Left lung (tissue), 10 donors: ENCODE data around the gene RAET1G. TPM values are rescaled to one million over a fixed set of nuclear protein-coding genes. Genes with fewer than 3 reads are reported as not detected.

Experiments used
- ATAC-seq: fragments of 200-7000 bp; cut with Tn5 transposase; one replicate; pipeline ENCODE4 v1.9.1; 2020; ENCODE audit warnings: moderate library complexity
- DNase-seq, 4 donors: peaks; one replicate each; pipeline ENCODE4 v3.0.0-alpha.2; 2013 to 2020
- H3K27ac ChIP-seq, 2 donors: fragments of 200-600 bp; sonication (generic) in 1 of 2; one replicate each; pipeline versions ENCODE4 v1.5.0 to v1.8.0; 2020 to 2021
- H3K27me3 ChIP-seq, 2 donors: fragments of 200-600 bp; sonication (generic) in 1 of 2; one replicate each; pipeline versions ENCODE4 v1.5.0 to v1.8.0; 2020 to 2021
- H3K36me3 ChIP-seq, 2 donors: fragments of 200-600 bp; sonication (generic) in 1 of 2; one replicate each; pipeline versions ENCODE4 v1.5.0 to v1.8.0; 2020 to 2021
- H3K4me1 ChIP-seq, 2 donors: fragments of 200-600 bp; one replicate each; pipeline ENCODE4 v1.8.0; 2021
- H3K4me3 ChIP-seq, 2 donors: fragments of 200-600 bp; sonication (generic) in 1 of 2; one replicate each; pipeline versions ENCODE4 v1.5.0 to v1.8.0; 2020 to 2021; ENCODE audit warnings: mild to moderate bottlenecking in 1 of 2
- H3K9me3 ChIP-seq, 2 donors: fragments of 200-600 bp; sonication (generic) in 1 of 2; one replicate each; pipeline versions ENCODE4 v1.5.0 to v1.8.0; 2020 to 2021
- intact Hi-C, 2 donors: fragments of 100-400 bp; cut with DNase I; formaldehyde crosslinking; loops; one replicate each; pipeline versions ENCODE4 v1.11.2 to v1.14.2; 2022
- polyA plus RNA-seq, 6 donors: library from polyadenylated mRNA; unstranded; fragments of 120-200 nt; gene quantifications; one replicate each; pipeline ENCODE4 v1.2.1, GENCODE V29; 2013; ENCODE audit not compliant: insufficient read length in 6 of 6
- total RNA-seq, 2 donors: library from RNA; stranded (reverse); fragmentation: NEBNext Ultra II Directional; extraction: Animal tissue kit (Norgen Biotek cat#: 25700); gene quantifications; one replicate each; pipeline ENCODE4 v1.2.1, GENCODE V29; 2021
- TF ChIP-seq, protein P1 (sequence below), 2 donors: fragments of 200-600 bp; sonication (generic) in 1 of 2; IDR thresholded peaks; one replicate each; pipeline versions ENCODE4 v1.5.0 to v1.8.0; 2021; ENCODE audit warnings: antibody characterized with exemption in 2 of 2
- donor health status: DM: no; HTN: yes; CAD: no.
- donor health status: DM: no; HTN: no; CAD: no.

Gene RAET1G
- total and polyA plus RNA-seq, 8 donors: 0.76 to 2.8 (median 1.6) TPM

DNA sequence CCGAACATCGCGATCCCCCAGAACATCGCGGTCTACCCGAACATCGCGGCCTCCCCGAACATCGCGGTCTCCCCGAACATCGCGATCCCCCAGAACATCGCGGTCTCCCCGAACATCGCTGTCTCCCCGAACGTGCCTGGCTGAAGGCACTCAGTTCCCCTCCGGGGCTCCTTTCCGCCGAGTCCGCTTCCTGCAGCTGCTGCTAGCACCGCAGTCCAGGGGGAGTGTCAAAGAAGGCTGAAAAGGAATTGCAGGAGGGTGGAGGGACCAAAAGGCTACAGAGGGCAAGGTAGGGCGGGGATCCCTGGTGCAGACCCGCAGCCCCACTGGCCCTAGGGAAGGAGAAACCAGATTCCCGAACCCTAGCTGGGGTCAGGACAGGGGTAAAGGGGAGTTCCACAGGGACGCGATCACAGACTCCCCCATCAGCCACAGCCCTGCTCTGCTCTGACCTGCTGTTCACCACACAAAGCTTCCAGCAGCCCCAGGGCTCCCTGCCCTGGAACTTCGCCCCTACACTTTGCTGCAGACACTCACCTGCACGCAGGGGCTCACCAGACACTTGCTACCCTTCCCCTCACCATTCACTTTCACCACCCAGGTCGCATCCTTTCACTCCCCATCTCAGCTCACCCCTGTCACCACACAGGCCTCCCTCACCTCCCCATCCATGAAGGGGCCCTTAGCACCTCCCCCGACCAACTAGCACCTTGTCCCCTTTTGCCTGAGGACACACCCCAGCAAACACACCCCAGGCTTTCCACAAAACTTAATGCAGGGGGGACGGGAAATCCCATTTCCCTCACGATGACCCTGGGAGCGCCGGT is 42.5 kb upstream of the RAET1G start:
- H3K4me3 ChIP-seq: peak overlapping the region in 1 of 2 donors; percentile 50
- no peaks in the 10 kb centered on the region for H3K36me3 ChIP-seq
- DNase-seq (peak in 1 of 4 donors; percentile 37), ATAC-seq (no peak)
- peaks cover 3 to 16% of the 10 kb centered on the region in 2 donors for H3K4me1 ChIP-seq
- no peak overlapping the region for H3K27ac ChIP-seq
- intact Hi-C loops: no loop called here
- peaks cover 27 to 92% of the 10 kb centered on the region in 2 donors for H3K27me3 ChIP-seq
- TF ChIP-seq, protein P1, sequence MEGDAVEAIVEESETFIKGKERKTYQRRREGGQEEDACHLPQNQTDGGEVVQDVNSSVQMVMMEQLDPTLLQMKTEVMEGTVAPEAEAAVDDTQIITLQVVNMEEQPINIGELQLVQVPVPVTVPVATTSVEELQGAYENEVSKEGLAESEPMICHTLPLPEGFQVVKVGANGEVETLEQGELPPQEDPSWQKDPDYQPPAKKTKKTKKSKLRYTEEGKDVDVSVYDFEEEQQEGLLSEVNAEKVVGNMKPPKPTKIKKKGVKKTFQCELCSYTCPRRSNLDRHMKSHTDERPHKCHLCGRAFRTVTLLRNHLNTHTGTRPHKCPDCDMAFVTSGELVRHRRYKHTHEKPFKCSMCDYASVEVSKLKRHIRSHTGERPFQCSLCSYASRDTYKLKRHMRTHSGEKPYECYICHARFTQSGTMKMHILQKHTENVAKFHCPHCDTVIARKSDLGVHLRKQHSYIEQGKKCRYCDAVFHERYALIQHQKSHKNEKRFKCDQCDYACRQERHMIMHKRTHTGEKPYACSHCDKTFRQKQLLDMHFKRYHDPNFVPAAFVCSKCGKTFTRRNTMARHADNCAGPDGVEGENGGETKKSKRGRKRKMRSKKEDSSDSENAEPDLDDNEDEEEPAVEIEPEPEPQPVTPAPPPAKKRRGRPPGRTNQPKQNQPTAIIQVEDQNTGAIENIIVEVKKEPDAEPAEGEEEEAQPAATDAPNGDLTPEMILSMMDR (IDR thresholded peaks at IDR 0.05): no peak
- H3K9me3 ChIP-seq: no peaks in the 10 kb centered on the region

DNA sequence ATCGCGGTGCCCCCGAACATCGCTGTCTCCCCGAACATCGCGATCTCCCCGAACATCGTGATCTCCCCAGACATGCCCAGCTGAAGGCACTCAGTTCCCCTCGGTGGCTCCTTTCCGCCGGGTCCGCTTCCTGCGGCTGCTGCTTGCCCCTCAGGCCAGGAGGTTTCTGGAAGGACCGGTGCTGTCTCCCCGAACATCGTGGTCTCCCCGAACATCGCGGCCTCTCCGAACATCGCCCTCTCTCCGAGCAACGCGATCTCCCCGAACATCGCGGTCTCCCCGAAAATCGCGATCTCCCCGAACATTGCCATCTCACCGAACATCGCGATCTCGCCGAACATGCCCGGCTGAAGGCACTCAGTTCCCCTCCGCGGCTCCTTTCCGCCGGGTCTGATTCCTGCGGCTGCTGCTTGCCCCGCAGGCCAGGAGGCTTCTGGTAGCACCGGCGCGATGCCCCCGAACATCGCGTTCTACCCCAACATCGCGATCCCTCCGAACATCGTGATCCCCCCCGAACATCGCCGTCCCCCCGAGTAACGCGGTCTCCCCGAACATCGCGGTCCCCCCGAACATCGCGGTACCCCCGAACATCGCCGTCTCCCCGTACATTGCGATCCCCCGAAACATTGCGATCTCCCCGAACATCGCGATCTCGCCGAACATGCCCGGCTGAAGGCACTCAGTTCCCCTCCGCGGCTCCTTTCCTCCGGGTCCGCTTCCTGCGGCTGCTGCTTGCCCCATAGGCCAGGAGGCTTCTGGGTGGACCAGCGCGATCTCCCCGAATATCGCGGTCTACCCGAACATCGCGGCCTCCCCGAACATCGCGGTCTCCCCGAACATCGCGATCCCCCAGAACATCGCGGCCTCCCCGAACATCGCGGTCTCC is 41.6 kb upstream of the RAET1G start:
- peak in 1 of 4 donors; percentile 42 for DNase-seq
- no peak overlapping the region for H3K27ac ChIP-seq
- peaks cover 27 to 94% of the 10 kb centered on the region in 2 donors for H3K27me3 ChIP-seq

DNA sequence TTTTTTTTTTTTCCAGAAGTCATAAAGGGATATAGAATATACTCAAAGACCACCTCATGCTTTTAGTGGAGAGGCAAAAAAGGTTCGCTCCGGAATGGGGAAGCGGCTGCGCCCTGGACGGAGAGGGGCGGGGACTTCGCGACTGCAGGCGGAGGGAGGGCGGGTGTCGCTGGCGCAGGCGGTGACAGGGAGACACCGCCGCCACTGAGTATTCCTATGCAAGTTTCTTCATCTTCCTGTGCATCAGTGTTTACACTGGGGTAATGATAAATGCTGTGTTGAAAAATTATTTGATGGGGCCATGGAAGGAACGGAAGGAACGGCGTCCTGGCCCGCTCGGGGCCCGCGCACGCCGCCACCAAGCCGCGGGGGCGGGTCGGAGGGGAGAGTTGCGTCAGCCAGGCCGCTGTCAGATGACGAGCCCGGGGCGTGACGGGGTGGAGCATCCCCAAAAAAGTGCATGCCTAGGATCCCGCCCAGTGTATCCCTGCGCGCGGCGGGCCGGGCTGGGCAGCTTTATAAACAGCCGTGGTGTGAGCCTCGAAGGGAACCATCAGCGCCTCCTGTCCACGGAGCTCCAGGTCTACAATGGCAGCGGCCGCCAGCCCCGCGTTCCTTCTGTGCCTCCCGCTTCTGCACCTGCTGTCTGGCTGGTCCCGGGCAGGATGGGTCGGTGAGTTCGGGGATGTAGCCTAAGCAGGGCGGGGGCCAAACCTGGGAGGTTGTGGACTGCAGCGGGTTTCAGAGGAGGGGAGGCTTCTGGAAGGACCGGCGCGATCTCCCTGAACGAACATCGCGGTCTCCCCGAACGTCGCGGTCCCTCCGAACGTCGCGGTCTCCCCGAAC is 40.8 kb upstream of the RAET1G start, which contains the start of gene ULBP1:
TSS of gene ULBP1 (plus strand) at position 482 of the 846 bp plus-strand sequence. CDS start at position 589, 107 bp downstream.
- Histone ChIP-seq H3K27me3 (peaks cover 27 to 94% of the 10 kb centered on the region in 2 donors), H3K4me1 (peaks cover 3 to 16% of the 10 kb centered on the region in 2 donors), H3K36me3 (no peaks in the 10 kb centered on the region), H3K27ac (peak within 1 kb of the TSS; percentile 44 to 49), H3K9me3 (no peaks in the 10 kb centered on the region), H3K4me3 (peak within 1 kb of the TSS; percentile 33 to 50)
- intact Hi-C loops: no loop called here
- ATAC-seq: peak; percentile 94
- DNase-seq: peak; percentile 68 to 92 (median 85)
- TF ChIP-seq, protein P1 (IDR thresholded peaks at IDR 0.05): no peak

More for the DNA sequence above, 41.6 kb upstream of the RAET1G start:
- TF ChIP-seq, protein P1 (IDR thresholded peaks at IDR 0.05): no peak
- peak; percentile 5 for ATAC-seq
- Histone ChIP-seq H3K4me3 (peak overlapping the region; percentile 33 to 50), H3K36me3 (no peaks in the 10 kb centered on the region), H3K4me1 (peaks cover 3 to 16% of the 10 kb centered on the region in 2 donors), H3K9me3 (no peaks in the 10 kb centered on the region)
- intact Hi-C loops: no loop called here

DNA sequence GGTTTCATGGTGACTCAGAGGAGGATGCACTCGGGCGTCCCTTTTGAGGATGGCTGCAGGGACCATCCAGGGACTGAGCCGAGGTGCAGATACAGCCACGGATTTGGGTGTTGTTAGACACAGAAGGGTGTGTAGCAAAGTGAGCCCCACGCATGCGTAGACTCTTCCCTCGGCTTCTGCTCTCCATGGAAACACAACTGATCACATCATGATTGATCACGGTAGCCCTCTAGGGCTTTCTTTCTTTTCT is 40.2 kb upstream of the RAET1G start:
- ATAC-seq (no peak), DNase-seq (no peak)
- Histone ChIP-seq H3K27ac (peak overlapping the region in 1 of 2 donors; percentile 49), H3K4me1 (peaks cover 3 to 16% of the 10 kb centered on the region in 2 donors), H3K36me3 (no peaks in the 10 kb centered on the region), H3K27me3 (peaks cover 28 to 98% of the 10 kb centered on the region in 2 donors), H3K9me3 (no peaks in the 10 kb centered on the region), H3K4me3 (peak overlapping the region; percentile 33 to 50)
- intact Hi-C loops: no loop called here
- TF ChIP-seq, protein P1 (IDR thresholded peaks at IDR 0.05): no peak
